ELF-1 (cell line): ENCODE results near the gene PPIP5K1.
A peak's percentile ranks its signal among the peaks of the same experiment; 100 is the strongest.

Experiments used
- DNase-seq: peaks from one replicate; pipeline ENCODE4 v3.0.0-alpha.2; 2016; ENCODE audit warnings: low read depth, low spot score

The PPIP5K1 gene

DNA sequence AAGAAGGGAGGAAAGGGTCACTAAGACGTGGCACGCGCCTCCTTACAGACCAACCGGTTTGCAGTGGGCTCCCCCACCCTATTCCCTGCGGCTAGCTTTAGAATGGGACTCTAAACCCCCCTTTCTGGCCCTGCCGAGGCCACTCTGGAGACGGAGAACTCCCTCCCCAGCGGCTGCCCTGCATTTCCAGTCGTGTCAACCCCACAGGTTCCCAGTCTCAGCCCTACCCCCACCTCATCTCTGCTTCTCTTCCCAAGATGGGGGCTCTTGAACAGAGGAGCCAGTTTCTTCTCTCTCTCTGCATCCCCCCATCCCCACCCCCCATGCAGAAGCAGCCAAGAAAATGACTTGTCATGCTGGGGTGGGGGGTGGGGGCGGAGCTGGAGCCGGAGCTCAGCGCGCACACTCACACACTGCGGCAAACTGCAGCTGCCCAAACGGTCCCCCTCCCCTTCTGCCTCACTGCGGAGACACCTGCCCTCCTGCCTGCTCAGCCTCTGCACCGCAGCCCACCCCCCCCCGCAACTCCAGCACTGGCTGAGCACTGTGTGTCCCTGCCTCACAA is 71.7 kb downstream of the PPIP5K1 start:
- DNase-seq = peak; percentile 64

DNA sequence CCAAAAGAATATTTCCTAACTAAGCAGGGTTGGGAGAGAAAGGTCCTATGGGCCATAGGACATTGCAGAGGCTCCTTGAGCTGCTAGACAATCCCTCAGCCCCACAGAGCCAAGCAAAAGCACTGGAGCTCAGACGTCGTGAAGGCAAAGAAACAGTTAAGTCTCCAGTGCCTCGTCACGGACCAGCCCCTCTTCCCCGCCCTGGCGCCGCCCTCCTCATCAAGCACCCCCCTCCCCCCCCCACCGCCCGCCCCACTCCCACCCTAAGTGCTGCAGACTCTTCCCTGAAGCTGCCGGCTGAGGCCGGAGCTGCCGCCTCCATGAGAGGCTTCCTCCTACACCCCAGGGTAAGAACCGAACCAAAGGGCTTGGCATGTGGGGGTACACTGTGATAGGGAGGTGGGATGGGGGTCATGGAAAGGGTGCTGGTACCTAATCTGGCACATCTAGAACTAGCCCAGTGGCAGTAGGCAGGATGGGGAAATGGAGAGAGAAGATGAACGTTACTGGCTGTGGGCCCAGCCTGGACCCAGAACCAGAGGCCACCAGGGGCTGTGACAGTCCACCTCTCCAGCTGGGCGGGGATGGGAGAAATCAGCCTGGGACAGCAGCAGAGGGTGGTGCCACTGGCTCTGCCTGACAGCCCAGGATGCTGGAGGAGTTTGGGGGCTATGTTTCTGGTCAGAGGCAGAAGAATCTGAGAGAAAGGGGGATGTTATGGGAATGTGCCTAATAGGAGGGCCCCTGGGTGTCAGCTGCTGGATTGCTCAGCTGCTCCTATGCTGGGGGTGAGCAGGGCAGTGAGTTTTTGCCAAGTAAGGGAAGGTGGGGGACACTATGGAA is 72.4 kb downstream of the PPIP5K1 start, which contains the start of gene MAP1A:
Gene MAP1A, plus strand, starts transcription at position 255 of the 843 bp plus-strand sequence. CDS start 3,866 bp downstream, outside the sequence.
- peak; percentile 54 for DNase-seq

DNA sequence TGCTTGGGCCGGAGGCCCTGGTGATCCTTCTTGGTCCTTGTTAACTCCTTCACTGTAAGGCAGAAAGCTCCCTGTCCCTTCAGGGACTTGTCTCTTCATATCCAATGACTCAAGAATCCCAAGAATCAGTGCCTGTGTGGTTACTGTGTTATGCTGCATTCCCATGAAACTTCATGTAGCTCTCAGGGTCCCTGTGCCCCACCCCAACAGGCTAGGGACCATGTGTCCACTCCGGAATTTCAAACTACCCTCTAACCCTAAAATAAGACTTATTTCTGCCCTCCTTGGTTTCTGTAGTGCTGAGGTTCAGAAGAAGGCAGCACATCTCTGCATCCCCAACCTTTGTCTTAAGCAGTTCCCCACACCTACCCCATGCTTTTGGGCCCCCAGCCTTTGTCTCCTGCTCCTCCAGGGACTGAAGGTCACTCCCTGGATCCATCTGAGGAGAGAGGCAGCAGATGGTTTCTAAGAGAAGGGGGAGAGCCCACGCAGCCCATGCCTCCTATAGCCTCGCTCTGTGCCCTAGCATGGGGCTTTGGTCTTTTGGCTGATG is 73.1 kb downstream of the PPIP5K1 start:
- DNase-seq = peak; percentile 21

DNA sequence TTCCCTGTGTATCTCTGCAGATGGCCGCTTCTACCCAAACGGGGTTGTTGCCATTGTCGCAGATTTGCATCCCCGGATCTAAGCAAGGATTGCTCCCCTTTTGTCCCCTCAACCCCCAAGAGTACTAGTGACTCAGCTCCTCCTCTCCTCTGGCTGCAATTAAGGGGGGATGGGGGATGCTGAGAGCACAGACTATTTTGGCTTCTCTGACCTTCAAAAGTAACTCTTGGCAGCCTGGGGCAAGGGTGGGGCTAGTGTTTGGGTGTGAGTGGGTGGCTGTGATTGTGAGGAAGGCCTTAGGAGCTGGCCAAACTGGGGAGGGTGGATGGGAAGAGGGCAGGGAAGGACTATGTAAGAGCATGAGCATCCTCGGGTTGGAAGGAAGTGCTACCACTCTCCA is 73.8 kb downstream of the PPIP5K1 start:
- no peak for DNase-seq

DNA sequence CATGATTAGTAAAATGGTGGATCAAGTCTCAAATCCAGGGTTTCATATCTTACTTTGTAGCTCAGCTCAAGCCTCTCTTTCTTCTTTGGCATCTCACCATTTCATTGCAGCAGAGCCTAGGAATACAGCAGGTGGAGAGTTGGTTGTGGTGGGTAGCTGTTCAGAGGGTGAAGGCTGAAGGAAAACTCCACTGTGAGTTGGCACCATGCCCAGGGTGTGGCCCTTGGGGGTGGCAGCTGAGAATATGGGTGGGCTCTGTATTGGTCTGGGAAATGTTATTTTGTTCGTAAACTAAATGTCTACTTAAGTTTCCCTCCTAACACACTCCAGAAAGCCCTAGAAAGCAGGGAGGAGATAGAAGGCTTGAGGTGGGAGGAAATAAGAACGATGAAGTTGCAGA is 74.3 kb downstream of the PPIP5K1 start:
- no peak for DNase-seq

DNA sequence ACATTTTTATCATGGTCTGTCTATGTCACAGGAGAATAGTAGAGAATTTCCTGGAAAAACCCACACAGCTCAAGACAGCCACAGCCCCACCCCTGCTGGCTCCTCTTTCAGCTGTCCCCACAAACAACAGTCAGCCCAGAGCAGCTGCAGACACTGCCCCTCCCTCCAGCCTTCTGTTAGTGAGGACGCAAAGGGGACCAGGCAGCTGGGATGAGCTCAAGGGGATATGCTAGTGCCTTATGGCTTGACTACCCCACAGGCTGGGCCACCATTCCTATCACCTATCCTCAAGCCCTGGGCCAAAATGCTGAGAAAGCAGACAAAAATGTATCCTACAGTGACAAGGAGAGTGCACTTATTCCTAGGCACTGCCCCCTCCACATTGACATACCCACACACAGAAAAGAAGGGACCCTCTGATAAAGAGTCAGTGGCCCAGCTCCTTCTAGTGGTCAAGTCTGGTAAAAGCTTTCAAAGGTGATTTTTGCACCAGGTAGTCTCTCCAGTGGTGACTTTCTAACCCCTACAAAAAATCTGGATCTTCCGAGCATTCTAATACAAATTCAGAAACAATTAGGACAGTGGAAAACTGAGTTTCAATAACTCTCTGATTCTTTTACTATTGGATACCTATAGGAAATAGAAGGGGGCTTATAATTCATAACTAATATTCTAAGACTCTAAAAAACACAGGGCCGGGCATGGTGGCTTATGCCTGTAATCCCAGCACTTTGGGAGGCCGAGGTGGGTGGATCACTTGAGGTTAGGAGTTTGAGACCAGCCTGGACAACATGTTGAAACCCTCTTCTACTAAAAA is 75.6 kb downstream of the PPIP5K1 start:
- DNase-seq = peak; percentile 64

DNA sequence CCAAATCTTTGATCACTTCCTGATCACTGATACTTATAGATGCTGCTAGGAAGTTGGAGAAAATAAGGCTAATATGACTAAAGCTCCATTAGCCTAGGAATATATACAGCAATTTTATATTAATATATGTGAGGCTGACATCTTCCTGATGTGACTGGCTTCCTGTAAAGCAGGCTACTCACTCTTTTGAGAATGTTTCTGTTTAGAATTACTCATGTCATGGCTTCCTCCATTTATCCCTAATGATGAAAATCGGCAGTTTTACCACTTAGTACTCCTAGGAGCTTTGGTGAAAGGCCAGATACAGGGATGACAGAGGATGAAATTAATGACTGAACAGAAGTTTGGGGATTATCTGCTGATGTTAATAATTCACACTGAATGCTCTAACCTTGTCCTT is 76.5 kb downstream of the PPIP5K1 start:
- no peak for DNase-seq

DNA sequence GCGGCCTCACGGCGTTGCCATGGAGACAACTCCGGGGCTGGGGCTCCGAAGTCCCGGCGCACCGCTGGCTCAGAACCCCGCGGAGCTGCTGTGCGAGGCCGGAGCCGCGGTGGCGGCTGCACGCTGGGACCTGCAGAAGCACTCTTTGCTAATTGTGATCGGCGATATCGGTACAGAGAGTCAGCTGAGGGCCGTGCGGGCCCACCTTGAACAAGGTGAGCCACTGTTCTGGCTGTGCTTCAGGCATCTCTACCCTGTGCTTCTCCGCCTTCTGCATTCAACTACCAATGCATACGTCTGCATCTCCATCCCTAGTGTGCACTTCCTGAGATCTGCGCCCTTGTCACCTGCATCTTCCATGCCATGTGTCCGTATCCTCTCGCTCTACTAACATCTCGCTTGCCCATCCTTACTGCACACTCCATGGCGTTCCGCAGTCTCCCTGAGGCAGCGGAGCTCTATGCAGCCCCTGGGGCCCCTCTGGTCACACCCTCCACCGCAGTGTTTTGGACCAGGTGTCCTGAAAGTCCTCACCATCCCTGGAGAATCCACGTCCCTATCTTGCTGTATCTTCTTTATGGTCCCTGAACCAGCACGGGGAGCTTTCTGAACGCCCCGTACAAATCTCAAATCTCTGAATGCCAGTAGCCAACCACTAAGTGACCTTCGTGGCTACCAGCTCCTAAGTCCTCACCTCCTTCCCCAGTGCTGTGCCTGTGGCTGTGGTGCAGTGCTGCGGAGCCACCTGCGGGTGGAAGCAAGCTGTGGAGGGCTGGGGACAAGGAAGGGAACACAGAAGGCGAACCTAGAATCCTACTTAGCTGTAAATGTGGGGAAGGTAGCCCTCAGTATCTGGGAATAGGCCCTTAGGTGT is 78.8 kb downstream of the PPIP5K1 start:
- peak; percentile 47 for DNase-seq

DNA sequence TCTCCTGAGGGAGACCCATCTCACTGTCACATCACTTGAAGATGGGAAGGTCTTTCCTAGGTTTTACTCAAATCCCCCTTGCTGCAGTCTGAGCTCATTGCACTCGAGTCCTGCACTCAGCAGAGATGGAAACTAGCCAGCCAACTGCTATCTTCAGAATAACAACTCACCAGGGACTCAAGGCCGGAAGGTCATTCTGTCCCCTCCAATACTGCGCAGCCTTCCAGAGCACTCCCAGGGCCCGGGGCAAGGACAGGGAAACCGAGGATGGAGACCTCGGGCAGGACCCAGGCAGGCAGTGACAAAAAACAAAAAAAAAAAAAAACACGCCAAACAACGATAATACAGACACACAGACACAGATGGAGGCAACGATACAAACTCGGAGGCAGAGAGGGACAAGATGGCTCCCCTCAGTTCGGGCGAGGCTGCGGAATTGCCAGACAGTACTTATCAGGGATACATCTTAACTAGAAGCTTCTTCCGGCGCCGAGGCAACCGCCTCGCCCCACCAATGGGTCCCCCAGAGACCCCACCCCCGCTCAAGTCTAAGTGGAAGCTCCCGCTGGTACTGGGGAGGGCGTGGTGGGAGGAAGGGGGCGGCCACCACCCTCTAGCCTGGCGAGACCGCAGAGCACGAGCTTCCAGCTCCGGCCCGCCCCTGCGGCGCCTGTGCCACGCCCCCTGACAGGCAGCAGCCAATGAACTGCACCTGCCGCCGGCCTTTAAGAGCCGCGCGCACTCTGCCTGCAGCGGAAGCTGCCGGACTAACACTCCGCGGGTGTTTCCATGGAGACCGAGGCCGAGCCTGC is 79.6 kb downstream of the PPIP5K1 start:
- DNase-seq = peak; percentile 99

DNA sequence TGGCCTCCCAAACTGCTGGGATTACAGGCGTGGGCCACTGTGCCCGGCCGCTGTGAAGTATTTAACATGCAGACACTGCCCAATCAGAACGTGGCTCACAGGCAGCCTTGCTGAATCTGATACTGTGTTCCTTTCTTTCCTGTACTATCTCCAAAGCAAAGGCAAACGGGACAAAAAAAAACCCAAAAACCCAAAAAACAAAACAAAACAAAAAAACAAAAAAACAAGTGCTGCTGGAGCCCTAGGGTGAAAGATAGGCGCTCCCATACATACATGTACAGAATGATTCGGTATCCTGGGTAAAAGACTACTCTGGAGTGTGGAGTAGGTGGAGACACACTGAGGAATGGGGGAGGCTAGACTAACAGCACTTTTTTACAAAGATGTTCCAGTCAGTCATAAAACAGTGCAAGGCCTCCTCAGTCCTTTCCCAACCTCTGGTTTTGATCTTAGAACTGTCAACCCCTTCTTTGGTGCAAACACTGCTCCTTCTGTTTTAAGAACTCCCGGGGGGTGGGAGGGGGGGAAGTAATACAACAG is 80.3 kb downstream of the PPIP5K1 start:
- no peak for DNase-seq

DNA sequence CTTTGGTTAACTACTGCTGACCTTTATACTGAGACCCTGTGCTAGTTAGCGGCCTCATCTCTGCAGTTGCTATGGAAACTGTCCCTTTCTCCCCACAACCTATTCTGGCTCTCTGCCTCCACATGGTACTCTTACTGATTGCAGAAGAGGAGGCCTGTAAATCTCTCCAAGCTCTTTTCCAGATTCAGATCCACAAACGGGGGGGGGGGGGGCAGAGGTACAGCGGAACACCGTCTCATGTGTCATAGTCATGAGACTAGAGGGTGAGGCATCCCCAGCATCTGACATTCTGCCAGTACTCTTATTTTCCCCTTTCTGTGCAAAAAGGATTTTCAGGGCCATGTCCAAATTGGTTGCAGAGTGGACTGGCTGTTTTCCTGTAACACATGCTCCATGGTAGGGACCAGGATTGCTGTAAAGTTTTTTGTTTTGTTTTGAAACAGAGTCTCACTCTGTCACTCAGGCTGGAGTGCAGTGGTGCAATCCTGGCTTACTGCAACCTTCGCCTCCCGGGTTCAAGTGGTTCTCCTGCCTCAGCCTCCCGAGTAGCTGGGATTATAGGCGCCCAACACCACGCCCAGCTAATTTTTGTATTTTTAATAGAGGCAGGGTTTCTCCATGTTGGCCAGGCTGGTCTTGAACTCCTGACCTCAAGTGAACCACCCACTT is 80.9 kb downstream of the PPIP5K1 start:
- DNase-seq = no peak

DNA sequence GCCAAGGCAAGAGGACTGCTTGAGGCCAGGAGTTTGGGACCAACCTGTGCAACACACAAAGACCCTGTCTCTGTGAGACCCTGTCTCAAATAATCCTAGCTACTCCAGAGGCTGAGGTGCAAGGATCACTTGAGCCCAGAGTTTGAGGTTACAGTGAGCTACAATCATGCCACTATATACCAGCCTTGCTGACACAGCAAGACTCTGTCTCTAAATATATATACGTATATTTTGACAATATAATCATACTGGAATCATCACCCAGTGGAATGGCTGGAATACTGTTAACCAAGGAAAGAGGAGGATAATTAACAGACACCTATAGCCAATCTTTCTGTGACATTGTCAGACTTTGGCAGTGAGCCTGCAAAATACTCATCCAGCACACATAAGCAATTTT is 81.6 kb downstream of the PPIP5K1 start:
- DNase-seq = no peak

DNA sequence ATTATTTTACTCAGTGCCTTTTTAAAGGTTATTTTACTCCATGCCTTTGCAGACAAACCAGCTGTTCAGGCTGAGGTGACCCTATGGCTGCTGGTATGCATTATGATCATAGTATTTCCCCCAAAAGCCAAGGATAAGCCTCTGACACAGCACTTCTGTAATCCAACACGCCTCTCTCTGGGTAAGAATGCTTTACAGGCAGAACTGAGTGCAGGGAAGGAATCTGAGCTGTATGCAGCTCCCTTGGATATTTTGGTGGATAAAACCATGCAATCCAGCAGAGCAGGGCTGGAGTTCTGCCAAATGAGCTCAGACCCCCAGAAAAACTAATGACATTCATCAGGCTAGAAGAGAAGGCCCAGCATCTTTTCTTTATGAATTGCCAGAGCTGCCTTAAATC is 84.3 kb downstream of the PPIP5K1 start:
- no peak for DNase-seq

DNA sequence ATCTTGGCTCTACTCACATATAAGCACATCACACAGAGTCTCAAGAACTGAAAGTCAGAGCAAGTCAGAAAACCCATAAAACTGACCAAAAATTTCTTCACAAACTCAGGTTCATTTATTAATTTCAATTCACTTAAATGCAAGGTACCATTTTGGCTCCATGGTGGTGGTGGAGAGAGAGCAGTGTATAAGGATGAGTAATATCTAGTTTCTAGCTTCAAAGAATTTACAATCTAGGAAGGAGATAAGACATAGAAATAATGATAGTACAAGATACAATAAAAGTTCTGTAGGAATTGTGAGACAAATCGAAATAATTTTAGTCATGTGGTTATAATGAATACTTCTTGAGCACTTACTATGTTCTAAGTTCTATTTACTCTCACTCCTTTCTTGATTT is 90.4 kb downstream of the PPIP5K1 start:
- no peak for DNase-seq

DNA sequence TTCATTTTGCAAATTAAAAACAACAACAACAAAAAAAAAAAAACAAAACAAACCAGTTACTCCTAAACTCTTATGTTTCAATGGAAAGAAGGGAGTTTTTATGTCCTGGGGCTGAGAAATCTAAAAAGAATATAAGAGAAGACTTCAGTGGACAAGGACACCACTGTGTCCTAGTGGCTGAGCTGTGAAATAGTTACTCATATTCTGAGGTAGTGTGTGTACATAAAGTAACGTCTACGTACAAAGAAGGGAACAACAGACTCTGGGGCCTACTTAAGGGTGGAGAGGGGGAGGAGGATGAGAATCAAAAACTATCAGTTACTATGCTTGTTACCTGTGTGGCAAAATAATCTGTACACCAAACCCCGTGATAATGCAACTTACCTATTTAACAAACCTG is 91.0 kb downstream of the PPIP5K1 start:
- DNase-seq = no peak

DNA sequence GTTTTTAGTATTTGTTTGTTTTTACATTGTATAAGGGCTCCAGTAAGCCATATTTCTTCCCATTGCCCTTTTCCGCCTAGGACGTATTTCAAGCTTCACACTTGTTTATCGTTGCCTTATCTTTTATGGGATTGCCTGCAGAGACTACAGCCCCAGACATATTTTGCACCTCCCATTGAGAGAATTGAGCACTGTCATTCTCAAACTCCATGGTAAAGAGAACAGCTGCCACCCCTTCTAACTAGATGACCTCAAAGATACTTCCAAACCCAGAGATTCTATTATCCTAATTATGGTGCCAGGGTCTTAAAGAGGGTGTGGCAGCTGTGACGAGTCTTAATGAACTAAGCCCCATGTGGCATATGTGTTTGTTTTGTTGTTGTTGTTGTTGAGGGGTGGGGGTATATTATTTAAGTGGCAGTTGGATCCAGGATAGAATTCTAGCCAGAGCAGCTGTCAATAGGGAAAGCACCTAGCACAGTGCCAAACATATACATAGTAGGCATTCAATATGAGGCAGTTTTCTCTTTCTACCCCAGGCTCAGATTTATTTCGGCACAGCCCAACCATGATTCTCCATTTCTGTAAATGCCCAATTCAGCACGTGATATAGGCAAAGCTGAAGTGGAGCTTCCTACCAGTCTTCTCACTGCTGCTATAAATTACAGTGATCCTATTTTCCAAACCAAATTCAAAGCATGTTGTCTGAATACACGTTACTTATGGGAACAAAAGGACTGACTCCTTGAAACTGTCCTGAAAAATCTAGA is 96.1 kb downstream of the PPIP5K1 start:
- DNase-seq = no peak

DNA sequence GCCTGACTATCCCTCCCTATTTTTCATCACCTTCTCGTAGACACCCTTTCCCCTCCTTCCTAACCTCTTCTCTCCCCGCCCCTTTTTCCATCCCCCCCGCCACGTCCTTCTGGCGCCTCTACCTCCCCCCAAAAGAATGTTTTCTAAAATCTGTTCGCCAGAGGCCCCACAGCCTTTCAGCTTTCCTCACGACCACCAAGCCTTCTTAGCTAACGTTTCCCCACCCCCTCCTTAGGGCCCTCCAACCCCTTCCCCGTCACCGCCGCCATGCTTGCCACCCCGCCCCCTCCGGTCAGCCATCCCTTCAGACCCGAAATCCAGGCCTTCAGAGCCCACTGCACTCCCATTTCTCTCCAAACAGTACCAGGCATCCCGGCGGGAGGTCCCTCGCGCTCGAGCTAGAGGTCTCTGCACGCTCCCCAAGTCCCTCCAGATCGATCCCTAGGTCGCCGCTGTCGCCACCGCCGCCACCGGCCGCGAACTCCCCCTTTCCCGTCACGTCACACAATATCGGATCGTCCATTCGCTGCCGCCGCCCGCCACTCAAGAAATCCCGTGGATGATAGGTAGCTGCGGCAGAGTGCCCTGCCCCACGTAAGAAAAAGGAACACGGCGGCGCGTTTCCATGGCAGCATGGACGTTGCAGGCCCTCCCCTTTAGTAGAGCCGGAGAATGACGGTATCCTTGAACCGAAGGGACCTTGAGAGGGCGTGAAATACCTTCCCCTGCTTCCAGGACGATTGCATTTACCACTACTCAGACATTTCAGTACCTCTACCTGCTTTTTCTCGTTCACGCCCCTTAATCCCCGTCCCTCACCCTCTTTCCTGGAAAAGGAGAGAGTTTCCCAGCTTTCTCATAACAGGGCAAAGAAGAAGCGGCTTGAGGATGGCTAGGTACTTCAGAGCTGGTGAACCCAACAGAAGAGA is 97.1 kb downstream of the PPIP5K1 start, which contains the start of gene TP53BP1:
Gene TP53BP1, minus strand, starts transcription at position 484 of the 929 bp plus-strand sequence. Its CDS starts 113 bp downstream, at position 371.
- peak; percentile 97 for DNase-seq
